ENCODE results near the gene C1orf210.

- TF ChIP-seq CTCF (conservative IDR thresholded peaks at IDR 0.05 in 1 of 2, IDR thresholded peaks at IDR 0.05 in 1 of 2; ENCODE audit: extremely low read depth in 1 of 2, insufficient read depth in 1 of 2, low read depth in 1 of 2, low read length in 2 of 2) (no peak), EZH2 (IDR thresholded peaks at IDR 0.05; ENCODE audit: borderline replicate concordance, low read length) (no peak)
Observed at GRCh38 chr1:43269627-43270375, 15.6 kb downstream of the C1orf210 start, which contains the start of gene TMEM125.
